Panc1 (cell line): ENCODE data around the gene GALNTL6. TPM values are rescaled to one million over a fixed set of nuclear protein-coding genes. Genes with fewer than 3 reads are reported as not detected.

Experiments used
- ATAC-seq: fragments of 200-7000 bp; cut with Tn5 transposase; 2 replicates; pipeline ENCODE4 v1.9.1; 2020; ENCODE audit warnings: mild to moderate bottlenecking, moderate library complexity
- BruUV-seq: library from RNA; stranded (reverse); fragments of 400-500 nt; replicated peaks from 2 replicates; lab custom pipeline; 2021; lab: Mats Ljungman, UMichigan
- CTCF ChIA-PET: fragments of 300-600 bp; sonication (Branson Sonifier 250); formaldehyde crosslinking; loops from one replicate; lab custom pipeline; 2022; ENCODE audit warnings: antibody characterized with exemption; lab: Charles Lee
- POLR2A ChIA-PET: fragments of 300-600 bp; sonication (Branson Sonifier 250); formaldehyde crosslinking; loops from one replicate; lab custom pipeline; 2022; ENCODE audit warnings: antibody characterized with exemption; lab: Charles Lee
- DNase-seq: peaks from one replicate; pipeline ENCODE4 v3.0.0-alpha.2; 2010; ENCODE audit warnings: low read depth, low spot score
- H3K27ac ChIP-seq: 2 replicates; pipeline ENCODE4 v1.5.1; 2011; ENCODE audit warnings: mild to moderate bottlenecking, low read length, inconsistent platforms
- H3K27me3 ChIP-seq: fragments of 200-500 bp; sonication (Bioruptor generic); 2 replicates; pipeline ENCODE4 v1.6.0; 2014; ENCODE audit warnings: low read length, inconsistent platforms; ENCODE audit not compliant: control insufficient read depth, insufficient read depth
- H3K36me3 ChIP-seq: fragments of 200-500 bp; sonication (Bioruptor generic); 2 replicates; pipeline ENCODE4 v1.5.1; 2014; ENCODE audit warnings: inconsistent platforms, mild to moderate bottlenecking, low read length, moderate library complexity; ENCODE audit not compliant: control insufficient read depth, insufficient read depth
- H3K4me1 ChIP-seq: 2 replicates; pipeline ENCODE4 v1.5.1; 2011; ENCODE audit warnings: inconsistent platforms, mild to moderate bottlenecking, low read length, moderate library complexity; ENCODE audit not compliant: control insufficient read depth, insufficient read depth
- H3K4me3 ChIP-seq, 2 experiments: 2 replicates each; pipeline ENCODE4 v1.5.1; 2011 to 2012; ENCODE audit warnings: low read depth in 2 of 2, low read length in 2 of 2, mild to moderate bottlenecking in 2 of 2, inconsistent platforms in 1 of 2, moderate library complexity in 1 of 2
- H3K9me3 ChIP-seq: fragments of 200-500 bp; sonication (Bioruptor generic); 2 replicates; pipeline ENCODE4 v1.5.1; 2014; ENCODE audit warnings: low read depth, mild to moderate bottlenecking, inconsistent platforms, low read length, moderate library complexity; ENCODE audit not compliant: control insufficient read depth, insufficient read depth
- CTCF ChIP-seq: fragments of 450-650 bp; IDR thresholded peaks from 2 replicates; pipeline ENCODE4 v1.5.1; 2017; ENCODE audit warnings: mild to moderate bottlenecking
- POLR2AphosphoS5 ChIP-seq: IDR thresholded peaks from 2 replicates; pipeline ENCODE4 v1.6.1; 2012; ENCODE audit warnings: mild to moderate bottlenecking, low read depth, low read length, moderate library complexity
- SIN3A ChIP-seq: IDR thresholded peaks from 2 replicates; pipeline ENCODE4 v1.6.1; 2012; ENCODE audit warnings: low read depth, mild to moderate bottlenecking, low read length, moderate library complexity, borderline replicate concordance; ENCODE audit not compliant: insufficient read depth
- TCF7L2 ChIP-seq: IDR thresholded peaks from 2 replicates; pipeline ENCODE4 v1.6.1; 2011; ENCODE audit warnings: mild to moderate bottlenecking, low read depth, low read length, inconsistent platforms
- in situ Hi-C: cut with HindIII; loops from 2 replicates; pipeline ENCODE4 v1.10.0; 2016; ENCODE audit warnings: low sequenced_read_pairs, low pct_unique_long_range_greater_than_20kb
- intact Hi-C: fragments of 100-400 bp; cut with micrococcal nuclease; formaldehyde crosslinking; loops from one replicate; pipeline ENCODE4 v1.10.0; 2022; ENCODE audit not compliant: unreplicated experiment
- total RNA-seq: library from RNA; stranded (reverse); gene quantifications from one replicate; pipeline ENCODE4 v1.2.1, GENCODE V29; 2021; ENCODE audit not compliant: unreplicated experiment
- TF ChIP-seq, protein P1 (sequence below), 2 experiments: IDR thresholded peaks; 2 replicates each; pipeline ENCODE4 v1.6.1; 2011 to 2012; ENCODE audit warnings: low read depth in 2 of 2, control low read depth in 1 of 2, low read length in 1 of 2, mild to moderate bottlenecking in 1 of 2, moderate library complexity in 1 of 2; ENCODE audit not compliant: insufficient read depth in 1 of 2

GALNTL6 gene
- total RNA-seq, 1 experiment from 2014 or later = not detected

- TF ChIP-seq SIN3A = no peak
- TF ChIP-seq, protein P1, sequence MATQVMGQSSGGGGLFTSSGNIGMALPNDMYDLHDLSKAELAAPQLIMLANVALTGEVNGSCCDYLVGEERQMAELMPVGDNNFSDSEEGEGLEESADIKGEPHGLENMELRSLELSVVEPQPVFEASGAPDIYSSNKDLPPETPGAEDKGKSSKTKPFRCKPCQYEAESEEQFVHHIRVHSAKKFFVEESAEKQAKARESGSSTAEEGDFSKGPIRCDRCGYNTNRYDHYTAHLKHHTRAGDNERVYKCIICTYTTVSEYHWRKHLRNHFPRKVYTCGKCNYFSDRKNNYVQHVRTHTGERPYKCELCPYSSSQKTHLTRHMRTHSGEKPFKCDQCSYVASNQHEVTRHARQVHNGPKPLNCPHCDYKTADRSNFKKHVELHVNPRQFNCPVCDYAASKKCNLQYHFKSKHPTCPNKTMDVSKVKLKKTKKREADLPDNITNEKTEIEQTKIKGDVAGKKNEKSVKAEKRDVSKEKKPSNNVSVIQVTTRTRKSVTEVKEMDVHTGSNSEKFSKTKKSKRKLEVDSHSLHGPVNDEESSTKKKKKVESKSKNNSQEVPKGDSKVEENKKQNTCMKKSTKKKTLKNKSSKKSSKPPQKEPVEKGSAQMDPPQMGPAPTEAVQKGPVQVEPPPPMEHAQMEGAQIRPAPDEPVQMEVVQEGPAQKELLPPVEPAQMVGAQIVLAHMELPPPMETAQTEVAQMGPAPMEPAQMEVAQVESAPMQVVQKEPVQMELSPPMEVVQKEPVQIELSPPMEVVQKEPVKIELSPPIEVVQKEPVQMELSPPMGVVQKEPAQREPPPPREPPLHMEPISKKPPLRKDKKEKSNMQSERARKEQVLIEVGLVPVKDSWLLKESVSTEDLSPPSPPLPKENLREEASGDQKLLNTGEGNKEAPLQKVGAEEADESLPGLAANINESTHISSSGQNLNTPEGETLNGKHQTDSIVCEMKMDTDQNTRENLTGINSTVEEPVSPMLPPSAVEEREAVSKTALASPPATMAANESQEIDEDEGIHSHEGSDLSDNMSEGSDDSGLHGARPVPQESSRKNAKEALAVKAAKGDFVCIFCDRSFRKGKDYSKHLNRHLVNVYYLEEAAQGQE (IDR thresholded peaks at IDR 0.05; ENCODE audit: insufficient read depth in 1 of 2, low read depth in 2 of 2, low read length in 1 of 2) = no peak
- TF ChIP-seq TCF7L2 = no peak
- TF ChIP-seq POLR2AphosphoS5 = no peak
- no peak for TF ChIP-seq CTCF
- ChIA-PET CTCF (no interaction called here), POLR2A (no interaction called here)
- intact Hi-C loops (no loop called here), in situ Hi-C loops (no loop called here)
- no peaks in the 10 kb centered on the region for H3K27me3 ChIP-seq
- H3K9me3 ChIP-seq = no peaks in the 10 kb centered on the region
- BruUV-seq = no TSS peak
- no peak for DNase-seq
- no peak for ATAC-seq
- H3K36me3 ChIP-seq = no peaks in the 10 kb centered on the region
- H3K4me3 ChIP-seq = no peak overlapping the region
- H3K4me1 ChIP-seq = no peaks in the 10 kb centered on the region
- no peak overlapping the region for H3K27ac ChIP-seq
Observed at GRCh38 chr4:171785388-171785787, 27.8 kb upstream of the GALNTL6 start.

DNA sequence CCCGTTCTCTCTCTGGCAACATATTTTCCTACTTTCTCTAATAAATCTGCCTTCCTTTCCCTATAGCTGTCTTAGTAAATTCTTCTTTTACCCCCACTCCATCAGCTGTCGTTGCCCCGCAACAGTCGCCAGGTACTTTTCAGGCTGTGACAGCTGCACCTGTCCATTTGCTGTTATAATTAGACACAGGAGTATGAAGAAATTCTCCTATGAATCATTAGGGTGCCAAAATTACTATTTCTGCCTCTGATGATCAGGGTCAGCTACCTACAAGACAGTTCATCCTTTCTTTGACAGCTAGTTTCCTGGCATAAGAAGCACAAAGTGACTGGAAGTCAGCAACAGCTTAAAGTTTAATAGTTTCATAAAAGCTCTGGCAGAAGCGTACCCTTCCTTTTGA lies 19.5 kb upstream of the GALNTL6 start:
- no peaks in the 10 kb centered on the region for H3K27me3 ChIP-seq
- H3K4me3 ChIP-seq = no peak overlapping the region
- H3K9me3 ChIP-seq = no peaks in the 10 kb centered on the region
- H3K27ac ChIP-seq = no peak overlapping the region
- no peaks in the 10 kb centered on the region for H3K36me3 ChIP-seq
- no peaks in the 10 kb centered on the region for H3K4me1 ChIP-seq
- TF ChIP-seq CTCF (no peak), POLR2AphosphoS5 (no peak), TCF7L2 (no peak), SIN3A (no peak)
- TF ChIP-seq, protein P1 (IDR thresholded peaks at IDR 0.05; ENCODE audit: insufficient read depth in 1 of 2, low read depth in 2 of 2, low read length in 1 of 2) = no peak
- CTCF ChIA-PET = interaction anchor here (0.6 kb wide), 1 partner anchor 19 kb away, joined by 3 read pairs; no protein-coding TSS in a partner anchor
- no TSS peak for BruUV-seq
- in situ Hi-C loops = no loop called here
- intact Hi-C loops = no loop called here
- POLR2A ChIA-PET = no interaction called here
- no peak for DNase-seq
- no peak for ATAC-seq
